ENCODE measurements around the gene PAFAH2. TPM values are rescaled to one million over a fixed set of nuclear protein-coding genes. Genes with fewer than 3 reads are reported as not detected.

PAFAH2 gene
- total and polyA plus RNA-seq, 2 of the 13 experiments (the other 11 are each of a cell fraction or from before 2014, with no cell fraction given): 6.9 to 9.4 TPM

DNA sequence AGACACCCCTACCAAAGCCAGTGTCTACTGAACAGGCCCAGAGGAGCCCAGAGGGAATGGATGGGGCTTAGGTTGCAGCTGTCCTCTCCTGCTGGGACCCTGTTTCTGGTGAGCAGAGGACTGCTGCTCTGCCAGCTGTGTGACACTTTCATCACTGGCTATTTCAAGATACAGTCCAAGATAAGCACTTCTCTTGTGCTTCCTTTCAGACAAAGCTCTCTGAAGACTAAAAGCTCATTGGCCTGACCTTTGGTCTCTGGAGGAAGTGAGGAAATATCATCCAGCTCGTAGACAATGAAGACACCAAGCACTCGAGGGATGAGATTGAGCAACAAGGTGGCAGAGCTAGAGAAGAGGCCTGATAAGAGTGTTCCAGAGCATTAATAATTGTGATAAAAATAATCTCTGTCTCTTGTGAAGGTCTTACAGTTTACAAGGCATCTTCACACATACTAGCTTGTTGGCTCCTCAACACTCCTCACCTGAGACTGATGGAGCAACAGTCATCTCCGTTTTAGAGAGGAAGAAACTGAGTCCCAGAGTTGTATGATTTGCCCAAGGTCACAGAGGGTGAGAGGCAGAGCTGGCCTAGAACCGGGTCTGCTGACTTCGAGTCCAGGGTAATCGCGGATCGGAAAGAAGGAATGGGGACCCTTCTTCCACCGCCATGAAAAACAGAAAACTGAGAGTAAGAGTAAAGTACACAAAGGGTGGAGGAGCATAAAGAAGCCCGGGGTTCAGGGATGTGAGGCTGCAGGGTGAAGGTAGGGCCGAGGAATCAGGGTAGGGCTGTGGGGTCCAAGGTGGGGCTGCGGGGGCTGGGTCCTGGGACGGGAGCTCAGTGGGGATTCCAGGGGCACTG is 666 bp downstream of the PAFAH2 start (continued):
- TF ChIP-seq SKI (IDR thresholded peaks at IDR 0.05; ENCODE audit: partially characterized antibody) (no peak), ZNF878 (CRISPR knock-in tag; IDR thresholded peaks at IDR 0.05) (no peak), TMF1 (CRISPR knock-in tag; IDR thresholded peaks at IDR 0.05; ENCODE audit: low read depth) (no peak), EZH2 (conservative IDR thresholded peaks at IDR 0.05; ENCODE audit: low read depth, low read length) (no peak), KDM6A (CRISPR knock-in tag; IDR thresholded peaks at IDR 0.05; ENCODE audit: low read depth) (no peak), NRL (CRISPR knock-in tag; IDR thresholded peaks at IDR 0.05; ENCODE audit: borderline replicate concordance) (no peak), U2AF2 (IDR thresholded peaks at IDR 0.05; ENCODE audit: low read depth, low read length) (no peak), ZNF121 (CRISPR knock-in tag; IDR thresholded peaks at IDR 0.05) (no peak)
- TF ChIP-seq, protein P1, sequence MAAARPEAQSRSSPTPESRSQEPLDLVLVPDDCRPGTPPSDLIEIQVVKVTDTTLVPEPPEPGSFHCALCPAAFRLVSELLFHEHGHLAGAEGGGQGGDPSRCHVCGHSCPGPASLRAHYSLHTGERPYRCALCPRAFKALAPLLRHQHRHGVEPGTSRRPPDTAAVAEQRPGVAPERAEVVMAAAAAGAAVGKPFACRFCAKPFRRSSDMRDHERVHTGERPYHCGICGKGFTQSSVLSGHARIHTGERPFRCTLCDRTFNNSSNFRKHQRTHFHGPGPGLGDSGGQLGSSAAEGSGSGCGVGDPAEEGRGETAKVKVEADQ (CRISPR knock-in tag; IDR thresholded peaks at IDR 0.05; ENCODE audit: borderline replicate concordance): no peak
- TF ChIP-seq, protein P2, sequence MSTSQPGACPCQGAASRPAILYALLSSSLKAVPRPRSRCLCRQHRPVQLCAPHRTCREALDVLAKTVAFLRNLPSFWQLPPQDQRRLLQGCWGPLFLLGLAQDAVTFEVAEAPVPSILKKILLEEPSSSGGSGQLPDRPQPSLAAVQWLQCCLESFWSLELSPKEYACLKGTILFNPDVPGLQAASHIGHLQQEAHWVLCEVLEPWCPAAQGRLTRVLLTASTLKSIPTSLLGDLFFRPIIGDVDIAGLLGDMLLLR (CRISPR knock-in tag; IDR thresholded peaks at IDR 0.05): no peak
- TF ChIP-seq, protein P3, sequence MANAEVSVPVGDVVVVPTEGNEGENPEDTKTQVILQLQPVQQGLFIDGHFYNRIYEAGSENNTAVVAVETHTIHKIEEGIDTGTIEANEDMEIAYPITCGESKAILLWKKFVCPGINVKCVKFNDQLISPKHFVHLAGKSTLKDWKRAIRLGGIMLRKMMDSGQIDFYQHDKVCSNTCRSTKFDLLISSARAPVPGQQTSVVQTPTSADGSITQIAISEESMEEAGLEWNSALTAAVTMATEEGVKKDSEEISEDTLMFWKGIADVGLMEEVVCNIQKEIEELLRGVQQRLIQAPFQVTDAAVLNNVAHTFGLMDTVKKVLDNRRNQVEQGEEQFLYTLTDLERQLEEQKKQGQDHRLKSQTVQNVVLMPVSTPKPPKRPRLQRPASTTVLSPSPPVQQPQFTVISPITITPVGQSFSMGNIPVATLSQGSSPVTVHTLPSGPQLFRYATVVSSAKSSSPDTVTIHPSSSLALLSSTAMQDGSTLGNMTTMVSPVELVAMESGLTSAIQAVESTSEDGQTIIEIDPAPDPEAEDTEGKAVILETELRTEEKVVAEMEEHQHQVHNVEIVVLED (CRISPR knock-in tag; IDR thresholded peaks at IDR 0.05; ENCODE audit: borderline replicate concordance): no peak
- TF ChIP-seq, protein P4, sequence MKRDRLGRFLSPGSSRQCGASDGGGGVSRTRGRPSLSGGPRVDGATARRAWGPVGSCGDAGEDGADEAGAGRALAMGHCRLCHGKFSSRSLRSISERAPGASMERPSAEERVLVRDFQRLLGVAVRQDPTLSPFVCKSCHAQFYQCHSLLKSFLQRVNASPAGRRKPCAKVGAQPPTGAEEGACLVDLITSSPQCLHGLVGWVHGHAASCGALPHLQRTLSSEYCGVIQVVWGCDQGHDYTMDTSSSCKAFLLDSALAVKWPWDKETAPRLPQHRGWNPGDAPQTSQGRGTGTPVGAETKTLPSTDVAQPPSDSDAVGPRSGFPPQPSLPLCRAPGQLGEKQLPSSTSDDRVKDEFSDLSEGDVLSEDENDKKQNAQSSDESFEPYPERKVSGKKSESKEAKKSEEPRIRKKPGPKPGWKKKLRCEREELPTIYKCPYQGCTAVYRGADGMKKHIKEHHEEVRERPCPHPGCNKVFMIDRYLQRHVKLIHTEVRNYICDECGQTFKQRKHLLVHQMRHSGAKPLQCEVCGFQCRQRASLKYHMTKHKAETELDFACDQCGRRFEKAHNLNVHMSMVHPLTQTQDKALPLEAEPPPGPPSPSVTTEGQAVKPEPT (CRISPR knock-in tag; IDR thresholded peaks at IDR 0.05; ENCODE audit: low read depth): no peak
- TF ChIP-seq, protein P5, sequence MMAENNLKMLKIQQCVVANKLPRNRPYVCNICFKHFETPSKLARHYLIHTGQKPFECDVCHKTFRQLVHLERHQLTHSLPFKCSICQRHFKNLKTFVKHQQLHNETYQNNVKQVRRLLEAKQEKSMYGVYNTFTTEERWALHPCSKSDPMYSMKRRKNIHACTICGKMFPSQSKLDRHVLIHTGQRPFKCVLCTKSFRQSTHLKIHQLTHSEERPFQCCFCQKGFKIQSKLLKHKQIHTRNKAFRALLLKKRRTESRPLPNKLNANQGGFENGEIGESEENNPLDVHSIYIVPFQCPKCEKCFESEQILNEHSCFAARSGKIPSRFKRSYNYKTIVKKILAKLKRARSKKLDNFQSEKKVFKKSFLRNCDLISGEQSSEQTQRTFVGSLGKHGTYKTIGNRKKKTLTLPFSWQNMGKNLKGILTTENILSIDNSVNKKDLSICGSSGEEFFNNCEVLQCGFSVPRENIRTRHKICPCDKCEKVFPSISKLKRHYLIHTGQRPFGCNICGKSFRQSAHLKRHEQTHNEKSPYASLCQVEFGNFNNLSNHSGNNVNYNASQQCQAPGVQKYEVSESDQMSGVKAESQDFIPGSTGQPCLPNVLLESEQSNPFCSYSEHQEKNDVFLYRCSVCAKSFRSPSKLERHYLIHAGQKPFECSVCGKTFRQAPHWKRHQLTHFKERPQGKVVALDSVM (CRISPR knock-in tag; IDR thresholded peaks at IDR 0.05): no peak
- TF ChIP-seq, protein P6, sequence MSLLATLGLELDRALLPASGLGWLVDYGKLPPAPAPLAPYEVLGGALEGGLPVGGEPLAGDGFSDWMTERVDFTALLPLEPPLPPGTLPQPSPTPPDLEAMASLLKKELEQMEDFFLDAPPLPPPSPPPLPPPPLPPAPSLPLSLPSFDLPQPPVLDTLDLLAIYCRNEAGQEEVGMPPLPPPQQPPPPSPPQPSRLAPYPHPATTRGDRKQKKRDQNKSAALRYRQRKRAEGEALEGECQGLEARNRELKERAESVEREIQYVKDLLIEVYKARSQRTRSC (CRISPR knock-in tag; IDR thresholded peaks at IDR 0.05; ENCODE audit: low read depth): no peak
- TF ChIP-seq, protein P7, sequence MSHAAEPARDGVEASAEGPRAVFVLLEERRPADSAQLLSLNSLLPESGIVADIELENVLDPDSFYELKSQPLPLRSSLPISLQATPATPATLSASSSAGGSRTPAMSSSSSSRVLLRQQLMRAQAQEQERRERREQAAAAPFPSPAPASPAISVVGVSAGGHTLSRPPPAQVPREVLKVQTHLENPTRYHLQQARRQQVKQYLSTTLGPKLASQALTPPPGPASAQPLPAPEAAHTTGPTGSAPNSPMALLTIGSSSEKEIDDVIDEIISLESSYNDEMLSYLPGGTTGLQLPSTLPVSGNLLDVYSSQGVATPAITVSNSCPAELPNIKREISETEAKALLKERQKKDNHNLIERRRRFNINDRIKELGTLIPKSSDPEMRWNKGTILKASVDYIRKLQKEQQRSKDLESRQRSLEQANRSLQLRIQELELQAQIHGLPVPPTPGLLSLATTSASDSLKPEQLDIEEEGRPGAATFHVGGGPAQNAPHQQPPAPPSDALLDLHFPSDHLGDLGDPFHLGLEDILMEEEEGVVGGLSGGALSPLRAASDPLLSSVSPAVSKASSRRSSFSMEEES (CRISPR knock-in tag; IDR thresholded peaks at IDR 0.05): no peak
- TF ChIP-seq, protein P8, sequence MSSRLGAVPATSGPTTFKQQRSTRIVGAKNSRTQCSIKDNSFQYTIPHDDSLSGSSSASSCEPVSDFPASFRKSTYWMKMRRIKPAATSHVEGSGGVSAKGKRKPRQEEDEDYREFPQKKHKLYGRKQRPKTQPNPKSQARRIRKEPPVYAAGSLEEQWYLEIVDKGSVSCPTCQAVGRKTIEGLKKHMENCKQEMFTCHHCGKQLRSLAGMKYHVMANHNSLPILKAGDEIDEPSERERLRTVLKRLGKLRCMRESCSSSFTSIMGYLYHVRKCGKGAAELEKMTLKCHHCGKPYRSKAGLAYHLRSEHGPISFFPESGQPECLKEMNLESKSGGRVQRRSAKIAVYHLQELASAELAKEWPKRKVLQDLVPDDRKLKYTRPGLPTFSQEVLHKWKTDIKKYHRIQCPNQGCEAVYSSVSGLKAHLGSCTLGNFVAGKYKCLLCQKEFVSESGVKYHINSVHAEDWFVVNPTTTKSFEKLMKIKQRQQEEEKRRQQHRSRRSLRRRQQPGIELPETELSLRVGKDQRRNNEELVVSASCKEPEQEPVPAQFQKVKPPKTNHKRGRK (CRISPR knock-in tag; IDR thresholded peaks at IDR 0.05): no peak
